ENCODE data around the gene ARSB.

The ARSB gene

DNA sequence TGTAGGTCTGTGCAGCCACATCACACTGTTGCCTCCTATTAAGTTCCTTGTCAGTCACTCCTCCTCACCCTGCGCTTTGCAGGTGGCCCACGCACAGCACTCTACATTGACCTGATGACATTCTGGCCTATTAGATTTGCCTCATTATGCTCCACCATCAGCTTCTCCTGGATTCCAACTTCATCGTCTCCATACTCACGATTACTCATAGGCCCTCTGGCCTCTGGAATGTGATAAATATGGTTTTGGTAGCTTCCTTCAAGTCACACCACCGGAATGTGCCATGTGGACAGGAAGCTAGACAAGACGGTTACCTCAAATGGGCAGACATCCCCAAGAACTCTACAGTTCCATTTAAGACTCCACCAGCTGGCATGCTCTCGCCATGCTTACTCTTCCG, 178.6 kb downstream of the ARSB start:
- Histone ChIP-seq H3K9ac (ENCODE audit: low read length) (no peak overlapping the region), H3K27me3 (ENCODE audit: low read depth, low read length) (no peaks in the 10 kb centered on the region), H3K4me1 (ENCODE audit: low read length) (no peaks in the 10 kb centered on the region), H3K27ac (ENCODE audit: low read length) (no peak overlapping the region), H3K9me3 (ENCODE audit: insufficient read depth, low read length) (no peaks in the 10 kb centered on the region), H2AFZ (ENCODE audit: low read depth, low read length) (no peak overlapping the region), H4K20me1 (ENCODE audit: insufficient read depth, low read length) (no peaks in the 10 kb centered on the region), H3K4me3 (ENCODE audit: low read length) (no peak overlapping the region), H3K4me2 (ENCODE audit: low read length) (no peak overlapping the region), H3K79me2 (ENCODE audit: low read length) (no peaks in the 10 kb centered on the region), H3K36me3 (replicated peaks; ENCODE audit: low read depth, low read length) (no peaks in the 10 kb centered on the region)
- TF ChIP-seq EZH2phosphoT487 (IDR thresholded peaks at IDR 0.05; ENCODE audit: low read depth) (no peak), CTCF (IDR thresholded peaks at IDR 0.05; ENCODE audit: low read depth, low read length) (no peak)

DNA sequence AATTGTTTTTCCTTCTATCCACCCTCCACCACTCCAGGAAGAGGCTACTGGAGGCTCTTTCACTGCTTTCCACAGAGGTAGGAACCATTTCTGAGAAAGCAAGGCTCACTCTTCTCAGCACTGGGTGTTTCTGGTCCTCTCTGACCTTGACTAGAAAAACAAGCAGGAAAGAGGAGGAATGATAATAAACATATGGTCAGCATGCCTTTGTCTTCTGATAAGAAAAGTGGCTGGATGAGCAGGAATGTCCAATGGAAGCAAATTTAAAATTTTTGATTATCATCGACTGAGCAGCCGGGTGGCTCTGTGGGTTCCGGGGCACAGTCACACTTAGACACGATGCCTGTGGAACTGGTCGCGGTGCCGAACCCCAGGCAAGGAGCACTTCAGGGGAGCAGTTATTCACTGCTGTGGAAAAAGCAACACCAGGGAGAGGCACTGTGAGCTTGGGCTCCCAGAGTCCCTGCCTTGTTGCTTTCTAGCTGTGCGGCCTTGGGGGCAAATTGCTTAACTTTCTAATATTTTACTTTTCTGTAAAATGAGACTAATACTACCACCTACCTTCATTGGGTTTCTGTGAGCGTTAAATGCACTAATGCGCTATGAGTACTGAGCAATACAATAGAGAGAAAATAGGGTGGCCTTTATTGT, 179.5 kb downstream of the ARSB start:
- Histone ChIP-seq H3K4me1 (ENCODE audit: low read length) (no peaks in the 10 kb centered on the region), H3K27me3 (ENCODE audit: low read depth, low read length) (no peaks in the 10 kb centered on the region), H3K79me2 (ENCODE audit: low read length) (no peaks in the 10 kb centered on the region), H3K9me3 (ENCODE audit: insufficient read depth, low read length) (no peaks in the 10 kb centered on the region), H3K4me2 (ENCODE audit: low read length) (no peak overlapping the region), H2AFZ (ENCODE audit: low read depth, low read length) (no peak overlapping the region), H3K27ac (ENCODE audit: low read length) (no peak overlapping the region), H4K20me1 (ENCODE audit: insufficient read depth, low read length) (no peaks in the 10 kb centered on the region), H3K4me3 (ENCODE audit: low read length) (no peak overlapping the region), H3K9ac (ENCODE audit: low read length) (no peak overlapping the region), H3K36me3 (replicated peaks; ENCODE audit: low read depth, low read length) (no peaks in the 10 kb centered on the region)
- TF ChIP-seq EZH2phosphoT487 (IDR thresholded peaks at IDR 0.05; ENCODE audit: low read depth) = no peak
- TF ChIP-seq CTCF (IDR thresholded peaks at IDR 0.05; ENCODE audit: low read depth, low read length) = no peak

DNA sequence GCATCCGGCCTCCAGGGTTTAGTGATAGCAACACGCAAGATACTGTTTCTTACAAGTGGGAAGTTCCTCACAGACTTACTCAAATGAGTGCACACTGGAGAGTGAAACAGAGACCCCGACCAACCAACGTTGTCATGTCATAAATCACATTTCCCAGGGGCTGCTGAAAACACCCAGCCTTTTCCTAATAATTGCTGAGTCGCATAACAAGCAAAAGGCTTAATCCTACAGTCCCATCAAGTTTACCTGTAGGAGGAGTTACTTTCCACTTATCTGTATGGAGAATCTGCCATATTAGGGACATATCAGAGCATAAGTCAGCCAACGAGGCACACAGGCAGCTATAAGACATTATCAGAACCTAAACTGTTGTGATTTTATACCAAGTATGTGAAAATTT, 180.1 kb downstream of the ARSB start:
- Histone ChIP-seq H4K20me1 (ENCODE audit: insufficient read depth, low read length) (no peaks in the 10 kb centered on the region), H3K9me3 (ENCODE audit: insufficient read depth, low read length) (no peaks in the 10 kb centered on the region), H3K27ac (ENCODE audit: low read length) (no peak overlapping the region), H3K4me1 (ENCODE audit: low read length) (no peaks in the 10 kb centered on the region), H3K9ac (ENCODE audit: low read length) (no peak overlapping the region), H3K36me3 (replicated peaks; ENCODE audit: low read depth, low read length) (no peaks in the 10 kb centered on the region), H2AFZ (ENCODE audit: low read depth, low read length) (no peak overlapping the region), H3K4me2 (ENCODE audit: low read length) (no peak overlapping the region), H3K79me2 (ENCODE audit: low read length) (no peaks in the 10 kb centered on the region), H3K4me3 (ENCODE audit: low read length) (no peak overlapping the region), H3K27me3 (ENCODE audit: low read depth, low read length) (no peaks in the 10 kb centered on the region)
- TF ChIP-seq EZH2phosphoT487 (IDR thresholded peaks at IDR 0.05; ENCODE audit: low read depth) (no peak), CTCF (IDR thresholded peaks at IDR 0.05; ENCODE audit: low read depth, low read length) (no peak)

DNA sequence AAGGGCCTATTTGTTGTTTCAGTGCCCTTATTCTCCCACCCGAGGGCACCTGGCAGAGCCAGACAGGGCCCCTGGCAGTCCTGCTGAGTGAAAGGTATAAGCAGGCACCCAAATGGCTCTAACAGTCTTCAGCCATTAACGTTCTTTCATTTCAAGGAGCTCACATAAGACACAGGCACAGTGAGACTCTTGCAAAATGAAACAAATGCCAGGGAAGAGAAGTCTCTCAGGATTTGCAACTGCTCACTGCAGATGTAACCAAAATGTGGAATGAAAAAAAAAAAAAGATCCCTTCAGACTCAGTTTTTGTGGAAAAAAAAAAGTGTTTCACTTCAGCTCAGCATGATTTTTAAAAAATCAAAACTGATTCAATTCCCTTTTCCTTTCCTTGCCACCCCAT, 181.2 kb downstream of the ARSB start:
- no peaks in the 10 kb centered on the region for H3K9me3 ChIP-seq (ENCODE audit: insufficient read depth, low read length)
- no peaks in the 10 kb centered on the region for H3K27me3 ChIP-seq (ENCODE audit: low read depth, low read length)
- no peak overlapping the region for H3K9ac ChIP-seq (ENCODE audit: low read length)
- H3K4me1 ChIP-seq (ENCODE audit: low read length) = no peaks in the 10 kb centered on the region
- H2AFZ ChIP-seq (ENCODE audit: low read depth, low read length) = no peak overlapping the region
- H3K27ac ChIP-seq (ENCODE audit: low read length) = no peak overlapping the region
- TF ChIP-seq CTCF (IDR thresholded peaks at IDR 0.05; ENCODE audit: low read depth, low read length) = no peak
- TF ChIP-seq EZH2phosphoT487 (IDR thresholded peaks at IDR 0.05; ENCODE audit: low read depth) = no peak
- no peaks in the 10 kb centered on the region for H3K79me2 ChIP-seq (ENCODE audit: low read length)
- no peaks in the 10 kb centered on the region for H3K36me3 ChIP-seq (replicated peaks; ENCODE audit: low read depth, low read length)
- H3K4me2 ChIP-seq (ENCODE audit: low read length) = no peak overlapping the region
- H4K20me1 ChIP-seq (ENCODE audit: insufficient read depth, low read length) = no peaks in the 10 kb centered on the region
- H3K4me3 ChIP-seq (ENCODE audit: low read length) = no peak overlapping the region
